HG02884 (cell line): ENCODE results near the gene IFI27L1.

Experiments used
- ATAC-seq: cut with Tn5 transposase; IDR thresholded peaks from one replicate; pipeline ENCODE4 v1.9.1; 2021; ENCODE audit warnings: mild to moderate bottlenecking, moderate library complexity; ENCODE audit not compliant: unreplicated experiment

The IFI27L1 gene

GRCh38 chr14:94129758-94130414, 48.8 kb downstream of the IFI27L1 start:
- ATAC-seq, result no peak

DNA sequence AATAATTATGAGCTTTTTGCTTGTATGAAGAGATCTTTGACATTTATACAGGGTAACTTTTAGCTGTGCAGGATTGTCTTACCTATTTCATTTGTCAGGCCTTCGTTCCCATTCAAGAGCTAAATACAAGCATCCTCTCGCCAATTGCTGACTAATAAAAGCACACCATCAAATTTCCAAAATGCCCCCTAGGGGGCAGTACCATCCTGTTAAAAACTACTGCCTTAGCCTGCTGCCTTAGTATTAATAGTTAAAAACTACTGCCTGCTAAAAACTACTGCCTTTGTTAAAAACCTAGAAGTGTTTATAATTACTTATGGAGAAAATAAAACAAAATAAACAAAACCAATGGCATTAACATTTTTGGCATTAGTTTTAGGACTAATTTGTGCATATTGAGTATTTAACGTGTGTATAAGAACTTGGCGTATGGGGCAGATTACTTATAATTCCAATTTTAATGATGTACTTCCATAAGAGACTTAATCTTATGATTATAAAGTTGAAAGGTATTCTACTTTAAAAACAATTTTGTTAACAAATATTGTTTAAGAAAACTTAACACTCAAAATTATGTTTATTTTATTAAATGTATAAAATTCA, 51.3 kb downstream of the IFI27L1 start:
- ATAC-seq, result no peak

DNA sequence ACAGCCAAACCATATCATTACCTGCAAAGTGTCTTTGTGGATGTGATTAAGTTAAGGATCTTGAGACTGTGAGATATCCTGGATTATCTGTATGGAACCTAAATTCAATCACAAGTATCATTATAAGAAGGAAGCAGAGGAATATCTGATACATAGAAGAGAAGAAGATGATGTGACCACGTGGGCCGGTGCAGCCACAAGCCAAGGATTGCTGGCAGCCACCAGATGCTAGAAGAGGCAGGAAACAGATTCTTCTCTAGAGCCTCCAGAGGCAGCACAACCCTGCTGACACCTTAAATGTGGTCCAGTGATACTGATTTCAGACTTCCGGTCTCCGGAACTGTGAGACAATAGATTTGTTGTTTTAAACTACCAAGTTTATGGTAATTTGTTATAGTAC, 54.4 kb downstream of the IFI27L1 start:
- ATAC-seq, result no peak

DNA sequence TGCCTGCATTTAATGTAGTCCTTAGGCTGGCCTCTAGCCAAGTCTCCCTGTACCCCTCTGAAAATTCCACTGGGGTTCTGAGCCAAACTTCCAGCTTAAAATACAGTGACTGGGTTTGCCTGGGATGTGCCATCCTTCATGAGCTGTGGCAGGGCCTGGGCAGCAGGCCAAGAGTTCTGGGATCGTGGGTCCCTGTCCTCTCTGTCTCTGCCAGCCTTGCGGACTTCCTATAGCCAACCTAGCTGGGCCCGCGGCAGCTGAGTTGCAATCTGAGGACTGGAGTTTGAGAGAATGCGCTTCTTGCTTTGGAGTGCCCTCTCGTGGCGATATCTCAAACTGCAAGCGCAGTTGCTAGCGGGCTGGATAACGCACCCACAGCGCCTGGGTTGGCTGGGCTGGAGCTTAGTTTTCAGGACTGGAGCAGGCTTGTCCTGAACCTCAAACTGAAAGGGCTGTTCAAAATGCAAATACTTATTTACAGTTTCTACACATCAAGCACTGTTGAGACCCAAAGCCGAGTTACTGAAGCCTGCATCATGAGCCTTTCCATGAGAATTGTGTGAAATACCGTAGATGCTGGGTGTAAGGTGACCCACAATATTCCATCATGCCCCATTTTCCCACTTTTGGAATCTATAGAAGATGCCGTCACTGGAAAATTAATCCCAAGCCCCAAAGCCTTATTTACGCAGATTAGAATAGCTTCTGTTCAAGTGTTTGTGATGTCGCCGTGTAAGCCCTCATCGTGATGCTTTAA, 55.6 kb downstream of the IFI27L1 start:
- ATAC-seq, result no peak

DNA sequence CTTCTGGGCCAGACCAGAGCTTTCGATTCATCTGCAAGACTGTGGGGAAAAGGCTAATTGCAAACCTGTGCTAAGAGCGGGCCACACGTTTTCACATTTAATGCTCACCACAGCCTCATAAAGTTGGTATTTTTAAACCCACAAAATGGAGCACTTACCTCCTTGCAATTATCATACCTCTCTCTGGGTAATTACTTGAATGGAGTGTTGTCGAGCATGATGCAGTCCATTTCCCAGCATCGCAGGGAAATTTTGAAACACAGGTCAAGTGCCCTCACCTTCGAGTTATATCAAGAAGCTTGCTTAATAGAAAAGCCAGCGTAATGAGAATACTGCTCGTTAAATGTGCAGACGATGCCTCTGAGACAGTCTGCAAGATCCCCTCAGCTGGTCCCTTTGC, 57.1 kb downstream of the IFI27L1 start:
- no peak for ATAC-seq

DNA sequence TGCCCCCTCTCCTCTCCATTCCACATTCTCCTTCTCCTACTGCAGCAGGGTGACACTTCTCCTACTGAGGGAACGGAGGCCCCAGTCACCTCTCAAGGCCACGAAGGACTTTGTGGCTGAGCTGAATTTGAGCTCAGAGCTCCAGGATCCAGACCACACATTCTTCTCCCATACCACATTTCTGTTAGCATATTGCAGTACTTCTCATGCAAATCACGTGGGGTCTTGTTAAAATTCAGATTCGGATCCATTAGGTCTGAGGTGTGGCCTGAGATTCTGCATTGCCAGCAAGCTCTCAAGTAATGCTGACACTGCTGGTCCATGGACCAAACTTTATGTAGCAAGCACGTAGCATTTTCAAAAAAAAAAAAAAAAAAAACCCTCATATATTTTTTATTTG, 57.9 kb downstream of the IFI27L1 start:
- no peak for ATAC-seq

DNA sequence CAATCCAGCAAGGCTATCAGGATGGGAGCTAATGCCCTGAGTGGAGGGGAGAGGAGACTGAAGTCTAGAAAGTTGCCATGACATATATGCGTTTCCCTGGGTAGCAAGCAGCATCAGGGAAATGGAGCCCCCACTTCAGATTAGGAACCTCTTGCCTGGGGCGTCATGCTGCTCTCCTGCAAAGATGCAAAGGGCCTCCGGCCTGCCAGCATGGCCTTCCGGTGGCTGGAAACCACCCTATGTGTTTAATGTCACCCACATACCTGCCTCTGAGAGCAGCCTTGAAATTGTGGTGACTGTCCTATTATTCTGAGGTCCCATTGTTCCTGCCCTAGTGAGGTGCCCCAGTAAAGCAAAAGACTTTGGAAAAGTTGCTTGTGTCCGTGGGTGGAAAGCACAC, 58.3 kb downstream of the IFI27L1 start:
- ATAC-seq, result no peak

- no peak for ATAC-seq
Measured at GRCh38 chr14:94142247-94142646, 61.1 kb downstream of the IFI27L1 start.

GRCh38 chr14:94142836-94143235, 61.7 kb downstream of the IFI27L1 start:
- no peak for ATAC-seq

- ATAC-seq, result no peak
Measured at GRCh38 chr14:94143239-94143638, 62.1 kb downstream of the IFI27L1 start.

DNA sequence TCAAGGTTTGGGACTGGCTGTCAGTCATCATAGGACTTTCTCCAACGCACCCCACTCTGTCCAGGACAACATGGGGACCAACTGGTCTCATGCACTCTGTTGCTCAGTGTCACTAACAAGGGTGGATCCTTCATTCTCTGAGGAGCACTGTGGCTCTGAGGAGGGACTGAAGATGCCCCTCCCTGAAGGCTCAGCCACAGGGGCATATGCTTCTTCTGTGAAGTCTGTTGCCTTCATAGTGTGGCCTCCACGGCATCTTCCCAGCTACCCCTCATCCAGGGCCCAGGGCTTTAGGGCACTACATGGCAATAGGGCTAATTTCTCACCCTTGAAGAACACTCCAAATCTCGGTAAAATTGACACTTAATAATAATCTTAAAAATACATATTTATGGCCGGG, 62.6 kb downstream of the IFI27L1 start:
- no peak for ATAC-seq

- no peak for ATAC-seq
Measured at GRCh38 chr14:94144765-94145164, 63.7 kb downstream of the IFI27L1 start.

GRCh38 chr14:94145902-94146527, 64.9 kb downstream of the IFI27L1 start:
- no peak for ATAC-seq
